Suppressor macrophage treated with lipopolysaccharide for 4 hours (primary cell): ENCODE results near the gene TNK2.

Experiments used
- DNase-seq: peaks from one replicate; pipeline ENCODE4 v3.0.0-alpha.2; 2020

The TNK2 gene

GRCh38 chr3:195815169-195815771 lies 93.1 kb downstream of the TNK2 start:
- no peak for DNase-seq

- no peak for DNase-seq
Measured at GRCh38 chr3:195813916-195814640, 94.3 kb downstream of the TNK2 start.
